Measurements from ENCODE around the gene CREBRF.
"Not testable (repeated sequence)": the region's sequence is repeated elsewhere in the genome, so short reads cannot be mapped to it uniquely, and the experiment has no call there.

The CREBRF gene

GRCh38 chr5:173090639-173091038 lies 34.5 kb downstream of the CREBRF start:
- DNase-seq (ENCODE audit: low spot score): no peak

GRCh38 chr5:173091981-173092380 lies 35.8 kb downstream of the CREBRF start:
- DNase-seq (ENCODE audit: low spot score): no peak

DNA sequence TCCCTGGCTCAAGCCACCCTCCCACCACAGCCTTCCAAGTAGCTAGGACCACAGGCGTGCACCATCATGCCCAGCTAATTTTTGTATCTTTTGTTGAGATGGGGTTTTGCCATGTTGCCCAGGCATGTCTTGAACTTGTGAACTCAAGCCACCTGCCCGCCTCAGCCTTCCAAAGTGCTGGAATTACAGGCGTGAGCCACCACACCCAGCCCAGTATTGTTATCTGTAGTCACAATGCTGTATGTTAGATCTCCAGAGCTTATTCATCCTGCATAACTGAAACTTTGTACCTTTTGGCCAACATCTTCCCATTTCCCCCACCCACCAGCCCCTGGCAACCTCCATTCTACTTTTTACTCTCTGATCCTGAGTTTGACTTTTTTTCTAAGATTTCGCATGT lies 37.5 kb downstream of the CREBRF start:
- DNase-seq (ENCODE audit: low spot score): peak; percentile 22

- DNase-seq (ENCODE audit: low spot score): peak; percentile 84
These were observed 38.0 kb downstream of the CREBRF start for GRCh38 chr5:173094012-173094661.

- DNase-seq (ENCODE audit: low spot score): no peak
These were observed 42.6 kb downstream of the CREBRF start for GRCh38 chr5:173098787-173099186.

GRCh38 chr5:173099461-173099860 lies 43.3 kb downstream of the CREBRF start:
- DNase-seq (ENCODE audit: low spot score): no peak

- no peak for DNase-seq (ENCODE audit: low spot score)
These were observed 45.1 kb downstream of the CREBRF start for GRCh38 chr5:173101245-173101644.

GRCh38 chr5:173103411-173103810 lies 47.3 kb downstream of the CREBRF start:
- no peak for DNase-seq (ENCODE audit: low spot score)

- no peak for DNase-seq (ENCODE audit: low spot score)
These were observed 52.8 kb downstream of the CREBRF start for GRCh38 chr5:173108914-173109313.

DNA sequence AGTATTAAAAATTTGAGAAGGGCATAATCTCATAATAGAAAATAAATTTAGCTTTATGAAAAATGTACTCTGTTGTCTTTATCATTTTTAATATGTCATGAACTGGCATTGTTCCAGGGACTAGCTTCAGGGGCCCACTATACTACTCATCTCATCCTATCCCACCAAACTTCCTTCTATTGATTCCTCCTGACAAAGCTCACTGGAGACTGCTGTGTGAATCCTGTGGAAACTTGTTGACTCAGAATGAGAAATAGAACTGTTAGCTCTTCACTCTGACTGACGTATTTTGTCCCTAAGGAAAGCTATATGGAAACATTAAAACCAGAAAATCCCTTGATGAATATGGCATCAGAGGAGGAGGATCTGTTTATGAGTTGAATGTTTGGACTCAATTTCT lies 58.4 kb downstream of the CREBRF start:
- DNase-seq (ENCODE audit: low spot score): no peak

- no peak for DNase-seq (ENCODE audit: low spot score)
These were observed 63.6 kb downstream of the CREBRF start for GRCh38 chr5:173119719-173120118.

- DNase-seq (ENCODE audit: low spot score): no peak
These were observed 67.3 kb downstream of the CREBRF start for GRCh38 chr5:173123416-173123815.

GRCh38 chr5:173132166-173132565 lies 76.0 kb downstream of the CREBRF start:
- not testable (repeated sequence) for DNase-seq (ENCODE audit: low spot score)

GRCh38 chr5:173138707-173139106 lies 82.6 kb downstream of the CREBRF start:
- no peak for DNase-seq (ENCODE audit: low spot score)

DNA sequence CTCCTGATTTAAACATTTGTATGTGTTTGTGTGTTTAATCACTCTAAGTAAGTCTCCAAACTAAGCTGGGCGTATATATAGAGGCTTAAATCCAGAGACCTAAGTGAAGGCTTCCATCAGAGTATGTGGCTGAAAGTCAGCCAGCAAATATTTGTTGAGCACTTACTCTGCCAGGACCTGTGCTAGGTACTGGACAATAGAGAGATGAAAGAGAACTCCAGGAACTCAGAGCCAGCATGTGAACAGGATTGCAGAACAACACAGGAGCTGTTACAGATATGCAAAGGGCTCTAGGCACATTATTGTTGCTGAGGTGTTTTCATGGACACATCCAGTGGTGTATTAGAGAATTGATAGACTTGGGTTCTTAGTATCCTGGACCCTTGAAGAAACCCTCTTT lies 83.5 kb downstream of the CREBRF start:
- DNase-seq (ENCODE audit: low spot score): no peak

DNA sequence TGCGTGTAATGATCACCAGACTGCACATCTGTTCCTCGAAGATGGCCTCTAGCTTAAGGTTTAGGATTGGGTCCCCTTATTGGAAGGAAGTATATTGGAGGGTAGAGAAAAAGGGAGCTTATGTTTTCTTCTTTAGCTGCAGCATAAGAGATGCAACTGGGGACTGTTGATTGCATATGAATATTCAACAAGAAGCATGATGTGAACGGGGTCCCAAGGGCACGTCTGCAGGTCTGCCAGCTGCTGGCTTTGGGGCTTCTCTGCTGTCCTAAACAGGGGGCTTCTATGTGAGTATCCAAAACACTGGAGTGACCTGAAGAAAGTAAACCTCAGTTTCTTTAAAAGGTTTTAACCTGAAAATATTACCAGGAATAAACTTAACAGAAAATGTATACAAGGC lies 84.6 kb downstream of the CREBRF start:
- DNase-seq (ENCODE audit: low spot score): no peak

DNA sequence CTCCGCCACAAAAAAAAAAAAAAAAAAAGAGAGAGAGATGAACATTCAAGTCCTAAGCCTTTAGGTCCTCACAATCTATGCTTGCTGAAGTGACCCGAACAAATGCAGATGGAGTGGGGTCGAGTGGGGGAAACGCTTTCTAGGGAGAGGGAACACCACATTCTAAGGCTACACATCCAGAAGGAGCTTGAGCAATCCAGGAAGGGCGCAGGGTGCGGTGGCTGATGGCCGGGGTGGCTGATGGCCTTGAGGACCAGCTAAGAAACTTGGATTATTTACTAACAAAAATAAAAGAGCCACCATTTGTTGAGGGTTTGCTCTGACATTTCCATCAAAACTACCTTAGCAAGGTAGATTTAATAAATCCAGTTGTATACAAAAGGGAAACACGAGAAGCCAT lies 87.4 kb downstream of the CREBRF start:
- no peak for DNase-seq (ENCODE audit: low spot score)

DNA sequence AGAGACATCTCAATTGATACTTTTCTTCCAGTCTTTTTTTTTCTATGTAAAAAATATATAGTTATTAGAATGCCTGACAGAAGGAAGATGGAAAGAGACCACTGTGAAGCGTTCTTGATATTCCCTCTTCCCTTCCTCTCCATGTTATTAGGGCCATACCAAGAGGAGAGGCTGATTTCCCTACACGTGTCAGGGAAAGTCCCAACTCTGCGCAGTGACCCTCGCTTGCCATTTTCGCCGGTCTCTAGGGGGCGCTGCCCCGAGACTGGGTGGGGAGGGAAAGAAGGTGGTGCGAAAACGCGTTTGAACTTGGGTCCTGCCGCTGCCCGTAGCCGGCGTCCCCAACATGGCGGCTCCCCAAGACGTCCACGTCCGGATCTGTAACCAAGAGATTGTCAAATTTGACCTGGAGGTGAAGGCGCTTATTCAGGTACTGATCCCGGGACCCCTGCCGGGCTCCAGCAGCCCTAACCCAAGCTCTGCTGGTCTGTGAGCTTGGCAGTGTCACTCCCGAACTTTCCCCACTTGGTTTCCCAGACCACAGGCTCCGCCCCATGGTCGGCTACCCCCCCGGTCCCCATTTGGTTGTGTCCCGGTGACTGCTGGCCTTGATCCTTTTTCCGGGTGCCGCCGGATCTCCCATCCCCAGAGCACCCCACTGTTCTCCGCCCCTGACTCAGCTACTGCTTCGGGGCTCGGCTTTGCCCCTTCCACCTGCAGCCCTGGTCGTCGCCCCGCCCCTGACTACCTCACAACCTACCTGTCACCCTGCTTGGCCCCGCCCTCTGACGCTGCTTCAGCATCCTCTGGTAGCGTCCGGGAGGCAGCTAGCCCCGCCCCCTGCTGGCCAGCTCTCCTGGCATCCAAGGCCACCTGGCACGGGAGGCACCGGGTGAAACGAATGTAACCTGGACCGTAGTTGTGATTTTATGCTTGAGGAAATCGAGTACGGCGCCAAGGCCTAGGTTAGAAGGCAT lies 88.3 kb downstream of the CREBRF start, which contains the start of gene BNIP1:
BNIP1 (plus strand) TSS at position 332 of the 977 bp plus-strand sequence; CDS start at position 347, 15 bp downstream.
- DNase-seq (ENCODE audit: low spot score): peak; percentile 97

DNA sequence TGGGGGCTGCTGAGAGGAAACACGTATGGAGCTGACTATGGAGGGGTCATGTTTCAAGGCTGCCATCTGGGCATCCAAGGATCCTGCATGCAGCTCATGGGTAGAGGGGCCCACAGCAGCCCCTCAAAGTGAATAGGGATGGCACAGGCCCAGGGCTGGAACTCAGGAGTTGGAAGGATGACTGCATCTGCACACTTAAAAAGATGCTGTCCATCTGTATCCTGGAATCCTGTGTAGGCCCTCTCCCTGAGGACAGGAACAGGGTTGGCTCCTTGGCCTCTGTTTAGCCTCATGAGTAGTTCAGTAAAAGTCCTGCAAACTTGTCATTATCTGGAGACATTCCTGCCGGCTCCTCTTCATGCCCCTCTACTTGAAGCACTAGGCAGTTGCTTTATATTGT lies 92.2 kb downstream of the CREBRF start:
- no peak for DNase-seq (ENCODE audit: low spot score)

DNA sequence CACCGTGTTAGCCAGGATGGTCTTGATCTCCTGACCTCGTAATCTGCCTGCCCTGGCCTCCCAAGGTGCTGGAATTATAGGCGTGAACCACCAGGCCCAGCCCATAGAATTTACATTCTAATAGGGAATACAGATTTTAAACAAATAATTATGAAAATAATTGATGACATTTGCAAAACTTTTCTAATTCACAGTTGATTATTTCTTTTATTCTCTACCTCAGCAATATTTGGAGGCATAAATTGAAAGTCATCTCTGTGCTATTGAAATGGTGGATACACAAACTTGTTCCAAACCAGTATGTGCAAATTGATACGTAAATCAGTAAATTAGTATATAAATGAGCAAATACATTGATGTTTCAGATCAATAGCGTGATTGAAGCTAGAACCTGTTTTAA lies 96.4 kb downstream of the CREBRF start:
- no peak for DNase-seq (ENCODE audit: low spot score)

GRCh38 chr5:173153842-173154241 lies 97.7 kb downstream of the CREBRF start:
- no peak for DNase-seq (ENCODE audit: low spot score)

- DNase-seq (ENCODE audit: low spot score): peak; percentile 38
These were observed 98.5 kb downstream of the CREBRF start for GRCh38 chr5:173154619-173155018.

GRCh38 chr5:173155912-173156311 lies 99.8 kb downstream of the CREBRF start:
- DNase-seq (ENCODE audit: low spot score): no peak

Measured in LoVo (cell line).